H9 (cell line): ENCODE measurements around the gene DTNB. TPM values are rescaled to one million over a fixed set of nuclear protein-coding genes. Genes with fewer than 3 reads are reported as not detected.

ENCODE experiments used
- DNase-seq: peaks from one replicate; pipeline ENCODE4 v3.0.0-alpha.2; 2017
- H2AFZ ChIP-seq: one replicate; pipeline ENCODE4 v1.6.1; 2013; ENCODE audit warnings: mild to moderate bottlenecking, low read length, control low read depth, moderate library complexity
- H2AK5ac ChIP-seq: 2 replicates; pipeline ENCODE4 v1.6.1; 2013; ENCODE audit warnings: low read length, control low read depth, mixed read lengths; ENCODE audit not compliant: insufficient read length
- H2BK120ac ChIP-seq: one replicate; pipeline ENCODE4 v1.6.1; 2013; ENCODE audit warnings: low read depth, mild to moderate bottlenecking, low read length, control low read depth, inconsistent platforms; ENCODE audit not compliant: poor library complexity, severe bottlenecking
- H2BK12ac ChIP-seq: 2 replicates; pipeline ENCODE4 v1.6.1; 2013; ENCODE audit warnings: low read length, control low read depth, mixed read lengths, low read depth; ENCODE audit not compliant: insufficient read length
- H2BK15ac ChIP-seq: 2 replicates; pipeline ENCODE4 v1.6.1; 2013; ENCODE audit warnings: low read depth, low read length, control low read depth
- H2BK20ac ChIP-seq: one replicate; pipeline ENCODE4 v1.6.1; 2013; ENCODE audit warnings: low read depth, mild to moderate bottlenecking, low read length, control low read depth, inconsistent platforms; ENCODE audit not compliant: poor library complexity, severe bottlenecking
- H2BK5ac ChIP-seq: 2 replicates; pipeline ENCODE4 v1.6.1; 2013; ENCODE audit warnings: low read length, control low read depth, mixed read lengths; ENCODE audit not compliant: insufficient read length
- H3K14ac ChIP-seq: 2 replicates; pipeline ENCODE4 v1.6.1; 2013; ENCODE audit warnings: low read length, control low read depth; ENCODE audit not compliant: insufficient read depth
- H3K18ac ChIP-seq: 2 replicates; pipeline ENCODE4 v1.6.1; 2013; ENCODE audit warnings: low read depth, mild to moderate bottlenecking, mixed read lengths, low read length, control low read depth; ENCODE audit not compliant: insufficient read length
- H3K23ac ChIP-seq: 2 replicates; pipeline ENCODE4 v1.6.1; 2013; ENCODE audit warnings: low read length, control low read depth, mixed read lengths, low read depth; ENCODE audit not compliant: insufficient read length
- H3K23me2 ChIP-seq: 2 replicates; pipeline ENCODE4 v1.6.1; 2013; ENCODE audit warnings: low read depth, mild to moderate bottlenecking, mixed read lengths, low read length, control low read depth; ENCODE audit not compliant: insufficient read length, poor library complexity, severe bottlenecking
- H3K27ac ChIP-seq: 2 replicates; pipeline ENCODE4 v1.5.1; 2013; ENCODE audit warnings: low read length, control low read depth, mixed read lengths, low read depth; ENCODE audit not compliant: insufficient read length
- H3K27me3 ChIP-seq: 2 replicates; pipeline ENCODE4 v1.6.1; 2013; ENCODE audit warnings: low read length, control low read depth, inconsistent platforms; ENCODE audit not compliant: insufficient read depth
- H3K4ac ChIP-seq: 2 replicates; pipeline ENCODE4 v1.6.1; 2013; ENCODE audit warnings: low read depth, mild to moderate bottlenecking, control low read depth, inconsistent platforms, low read length, moderate library complexity
- H3K4me1 ChIP-seq: 2 replicates; pipeline ENCODE4 v1.6.1; 2013; ENCODE audit warnings: low read length, control low read depth, inconsistent platforms; ENCODE audit not compliant: insufficient read depth
- H3K4me2 ChIP-seq: 2 replicates; pipeline ENCODE4 v1.6.1; 2013; ENCODE audit warnings: low read length, control low read depth, mixed read lengths; ENCODE audit not compliant: insufficient read length, insufficient read depth
- H3K56ac ChIP-seq: 2 replicates; pipeline ENCODE4 v1.6.1; 2013; ENCODE audit warnings: low read depth, mild to moderate bottlenecking, mixed read lengths, low read length, control low read depth; ENCODE audit not compliant: insufficient read length
- H3K79me1 ChIP-seq: 2 replicates; pipeline ENCODE4 v1.6.1; 2013; ENCODE audit warnings: low read depth, mild to moderate bottlenecking, moderate library complexity, low read length, control low read depth, inconsistent platforms; ENCODE audit not compliant: insufficient read depth, poor library complexity, severe bottlenecking
- H3K79me2 ChIP-seq: 2 replicates; pipeline ENCODE4 v1.6.1; 2013; ENCODE audit warnings: low read length, control low read depth, inconsistent platforms; ENCODE audit not compliant: insufficient read depth
- H3K9ac ChIP-seq: 2 replicates; pipeline ENCODE4 v1.6.1; 2013; ENCODE audit warnings: low read length, control low read depth, mixed read lengths; ENCODE audit not compliant: insufficient read length; ENCODE audit errors: extremely low read depth
- H3K9me3 ChIP-seq: one replicate; pipeline ENCODE4 v1.6.1; 2013; ENCODE audit warnings: low read depth, low read length, inconsistent platforms; ENCODE audit not compliant: control insufficient read depth
- H3T11ph ChIP-seq: one replicate; pipeline ENCODE4 v1.6.1; 2013; ENCODE audit warnings: mild to moderate bottlenecking, low read length, control low read depth, inconsistent platforms
- H4K20me1 ChIP-seq: one replicate; pipeline ENCODE4 v1.6.1; 2013; ENCODE audit not compliant: control insufficient read depth, insufficient read length, insufficient read depth
- H4K5ac ChIP-seq: 2 replicates; pipeline ENCODE4 v1.6.1; 2013; ENCODE audit warnings: low read depth, mild to moderate bottlenecking, mixed read lengths, low read length, control low read depth; ENCODE audit not compliant: insufficient read length
- H4K8ac ChIP-seq: replicated peaks from 2 replicates; pipeline ENCODE4 v1.6.1; 2013; ENCODE audit warnings: low read length, control low read depth, mixed read lengths, low read depth; ENCODE audit not compliant: insufficient read length
- H4K91ac ChIP-seq: 2 replicates; pipeline ENCODE4 v1.6.1; 2013; ENCODE audit warnings: low read depth, mild to moderate bottlenecking, moderate library complexity, mixed read lengths, low read length, control low read depth; ENCODE audit not compliant: insufficient read length
- H3K27ac Mint-ChIP-seq, 3 experiments: 2 replicates in 2 of 3; 3 replicates in 1 of 3; pipeline ENCODE4 v1.8.0; 2020 to 2021; ENCODE audit warnings: mixed read lengths in 3 of 3, mild to moderate bottlenecking in 1 of 3, moderate library complexity in 1 of 3
- H3K27me3 Mint-ChIP-seq: 2 replicates; pipeline ENCODE4 v1.8.0; 2021; ENCODE audit warnings: low read depth, mild to moderate bottlenecking, moderate library complexity, mixed read lengths
- H3K36me3 Mint-ChIP-seq, 3 experiments: 2 replicates in 2 of 3; 3 replicates in 1 of 3; pipeline ENCODE4 v1.8.0; 2020 to 2021; ENCODE audit warnings: low read depth in 3 of 3, mixed read lengths in 3 of 3; ENCODE audit not compliant: insufficient read depth in 1 of 3
- H3K4me1 Mint-ChIP-seq, 2 experiments: 2 replicates each; pipeline ENCODE4 v1.8.0; 2020; ENCODE audit warnings: mixed read lengths in 2 of 2
- H3K4me3 Mint-ChIP-seq, 2 experiments: 2 replicates in 1 of 2; 3 replicates in 1 of 2; pipeline ENCODE4 v1.8.0; 2020 to 2021; ENCODE audit warnings: mild to moderate bottlenecking in 2 of 2, mixed read lengths in 2 of 2, moderate library complexity in 1 of 2
- H3K9me3 Mint-ChIP-seq, 2 experiments: 2 replicates in 1 of 2; 3 replicates in 1 of 2; pipeline ENCODE4 v1.8.0; 2020; ENCODE audit warnings: mild to moderate bottlenecking in 2 of 2, mixed read lengths in 2 of 2, moderate library complexity in 1 of 2
- WGBS: extraction: QIAGEN DNeasy Blood & Tissue Kit; methylation state at CpG from one replicate; pipeline ENCODE4 v1.1.7; 2013; ENCODE audit warnings: missing lambda C conversion rate, low lambda C conversion rate, mixed read lengths; ENCODE audit not compliant: insufficient read length; ENCODE audit errors: extremely low coverage; 5-methylcytosine and 5-hydroxymethylcytosine counted together
- total RNA-seq: library from RNA; stranded (reverse); gene quantifications from 2 replicates; pipeline ENCODE4 v1.2.1, GENCODE V29; 2021
- TF ChIP-seq, protein P1 (sequence below): fragments of 200-600 bp; sonication (generic); conservative IDR thresholded peaks from 3 replicates; pipeline ENCODE4 v1.8.0; 2021; ENCODE audit warnings: antibody characterized with exemption, mild to moderate bottlenecking

Gene DTNB
- total RNA-seq, 1 experiment from 2014 or later = 26.7 TPM

DNA sequence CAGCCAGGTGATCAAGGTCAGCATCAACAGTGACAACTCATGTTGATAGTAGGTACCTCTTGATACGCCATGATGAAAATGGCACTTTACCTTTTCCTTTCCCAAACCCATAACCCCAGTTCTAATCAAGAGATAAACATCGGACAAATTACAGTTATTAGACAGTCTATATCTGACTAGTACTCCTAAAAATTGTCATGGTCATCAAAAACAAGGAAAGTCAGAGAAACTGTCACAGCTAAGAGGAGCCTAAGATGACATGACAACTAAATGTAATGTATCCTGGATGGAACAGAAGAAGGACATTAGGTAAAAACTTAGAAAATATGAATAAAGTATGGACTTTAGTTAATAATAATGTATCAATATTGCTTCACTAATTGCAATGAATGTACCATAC, 234.6 kb downstream of the DTNB start:
- no peak overlapping the region for H3K4me3 Mint-ChIP-seq
- Histone ChIP-seq H3K27me3 (no peaks in the 10 kb centered on the region), H4K5ac (no peak overlapping the region), H3K4me2 (no peak overlapping the region), H3K9ac (no peak overlapping the region), H4K20me1 (no peaks in the 10 kb centered on the region), H2BK5ac (no peak overlapping the region), H2AK5ac (no peak overlapping the region), H2AFZ (no peak overlapping the region), H3K79me1 (no peaks in the 10 kb centered on the region), H4K91ac (no peak overlapping the region), H3K23ac (no peak overlapping the region), H4K8ac (no peak overlapping the region), H3K9me3 (no peaks in the 10 kb centered on the region), H3K18ac (no peak overlapping the region), H3K4ac (no peak overlapping the region), H3K27ac (no peak overlapping the region), H3K79me2 (no peaks in the 10 kb centered on the region), H3K56ac (no peak overlapping the region), H2BK120ac (no peak overlapping the region), H2BK20ac (no peak overlapping the region), H3K14ac (no peak overlapping the region), H2BK15ac (no peak overlapping the region), H3T11ph (no peak overlapping the region), H3K23me2 (no peaks in the 10 kb centered on the region), H2BK12ac (no peak overlapping the region), H3K4me1 (no peaks in the 10 kb centered on the region)
- DNase-seq = no peak
- peaks cover 4 to 9% of the 10 kb centered on the region in 2 experiments; a peak in 1 of 5 replicates for H3K9me3 Mint-ChIP-seq
- no peaks in the 10 kb centered on the region for H3K27me3 Mint-ChIP-seq
- peaks cover 8 to 9% (median 8%) of the 10 kb centered on the region in 3 experiments; a peak in 6 of 7 replicates for H3K36me3 Mint-ChIP-seq
- no CpG with 5 or more reads among the region's 2 CpGs for WGBS
- peaks cover 22 to 23% of the 10 kb centered on the region in 2 experiments for H3K4me1 Mint-ChIP-seq
- TF ChIP-seq, protein P1, sequence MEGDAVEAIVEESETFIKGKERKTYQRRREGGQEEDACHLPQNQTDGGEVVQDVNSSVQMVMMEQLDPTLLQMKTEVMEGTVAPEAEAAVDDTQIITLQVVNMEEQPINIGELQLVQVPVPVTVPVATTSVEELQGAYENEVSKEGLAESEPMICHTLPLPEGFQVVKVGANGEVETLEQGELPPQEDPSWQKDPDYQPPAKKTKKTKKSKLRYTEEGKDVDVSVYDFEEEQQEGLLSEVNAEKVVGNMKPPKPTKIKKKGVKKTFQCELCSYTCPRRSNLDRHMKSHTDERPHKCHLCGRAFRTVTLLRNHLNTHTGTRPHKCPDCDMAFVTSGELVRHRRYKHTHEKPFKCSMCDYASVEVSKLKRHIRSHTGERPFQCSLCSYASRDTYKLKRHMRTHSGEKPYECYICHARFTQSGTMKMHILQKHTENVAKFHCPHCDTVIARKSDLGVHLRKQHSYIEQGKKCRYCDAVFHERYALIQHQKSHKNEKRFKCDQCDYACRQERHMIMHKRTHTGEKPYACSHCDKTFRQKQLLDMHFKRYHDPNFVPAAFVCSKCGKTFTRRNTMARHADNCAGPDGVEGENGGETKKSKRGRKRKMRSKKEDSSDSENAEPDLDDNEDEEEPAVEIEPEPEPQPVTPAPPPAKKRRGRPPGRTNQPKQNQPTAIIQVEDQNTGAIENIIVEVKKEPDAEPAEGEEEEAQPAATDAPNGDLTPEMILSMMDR = no peak
- no peak overlapping the region for H3K27ac Mint-ChIP-seq
